HG03045 (cell line): Measurements from ENCODE around the gene CADPS2.

Experiments
- ATAC-seq: cut with Tn5 transposase; IDR thresholded peaks from one replicate; pipeline ENCODE4 v1.9.1; 2021; ENCODE audit warnings: mild to moderate bottlenecking, moderate library complexity; ENCODE audit not compliant: unreplicated experiment

Gene CADPS2

GRCh38 chr7:122327969-122328368 is 558.3 kb downstream of the CADPS2 start:
- ATAC-seq: no peak

DNA sequence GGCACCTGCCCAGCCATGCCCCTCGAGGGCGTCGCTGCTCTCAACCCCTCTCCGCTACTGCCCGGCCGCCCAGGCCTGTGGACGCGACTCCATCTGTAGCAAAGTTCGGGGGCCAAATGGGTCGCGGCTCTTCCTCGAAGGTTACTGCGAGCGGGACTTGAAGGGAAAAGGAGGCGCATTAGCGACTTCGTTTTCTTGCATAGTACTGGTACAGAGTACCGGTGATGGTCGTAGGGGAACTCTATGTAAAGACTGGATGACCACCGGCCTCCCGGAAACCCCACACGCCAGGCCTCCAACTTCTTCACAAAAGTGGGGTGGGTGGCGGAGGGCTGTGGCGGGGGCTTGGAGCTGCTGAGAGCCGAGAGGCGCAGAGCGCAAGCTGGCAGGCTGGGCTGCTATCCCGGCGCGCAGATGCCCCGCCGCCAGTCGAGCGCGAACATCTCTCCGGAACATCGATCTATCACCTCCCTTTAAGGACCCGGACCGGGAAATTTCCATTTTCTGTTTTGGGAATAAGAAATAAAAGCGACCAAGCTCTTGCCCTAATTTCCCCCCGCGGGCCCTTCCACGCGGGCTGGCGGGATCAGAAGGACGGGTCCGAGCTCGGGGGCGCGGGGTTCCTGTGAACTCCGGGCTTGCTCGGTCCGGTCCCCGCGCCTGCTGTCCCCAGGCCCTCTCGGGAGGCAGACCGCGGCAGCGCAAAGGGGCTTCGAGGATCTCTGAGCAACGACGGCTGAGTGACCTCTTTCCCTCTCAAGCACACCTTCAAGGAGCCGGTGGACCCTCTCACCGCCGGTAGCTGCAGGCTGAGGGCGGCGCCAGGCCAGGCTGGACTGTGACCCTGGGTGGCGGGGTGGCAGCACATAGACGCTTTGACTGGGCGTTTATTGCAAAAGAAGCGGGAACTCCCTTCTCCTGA is 569.5 kb downstream of the CADPS2 start:
- no peak for ATAC-seq

- no peak for ATAC-seq
These were observed 570.5 kb downstream of the CADPS2 start for GRCh38 chr7:122315507-122316466.

- ATAC-seq: no peak
These were observed 572.0 kb downstream of the CADPS2 start for GRCh38 chr7:122314284-122314683.

- ATAC-seq: no peak
These were observed 573.5 kb downstream of the CADPS2 start for GRCh38 chr7:122312789-122313188.

- ATAC-seq: no peak
These were observed 574.4 kb downstream of the CADPS2 start for GRCh38 chr7:122311734-122312450.

DNA sequence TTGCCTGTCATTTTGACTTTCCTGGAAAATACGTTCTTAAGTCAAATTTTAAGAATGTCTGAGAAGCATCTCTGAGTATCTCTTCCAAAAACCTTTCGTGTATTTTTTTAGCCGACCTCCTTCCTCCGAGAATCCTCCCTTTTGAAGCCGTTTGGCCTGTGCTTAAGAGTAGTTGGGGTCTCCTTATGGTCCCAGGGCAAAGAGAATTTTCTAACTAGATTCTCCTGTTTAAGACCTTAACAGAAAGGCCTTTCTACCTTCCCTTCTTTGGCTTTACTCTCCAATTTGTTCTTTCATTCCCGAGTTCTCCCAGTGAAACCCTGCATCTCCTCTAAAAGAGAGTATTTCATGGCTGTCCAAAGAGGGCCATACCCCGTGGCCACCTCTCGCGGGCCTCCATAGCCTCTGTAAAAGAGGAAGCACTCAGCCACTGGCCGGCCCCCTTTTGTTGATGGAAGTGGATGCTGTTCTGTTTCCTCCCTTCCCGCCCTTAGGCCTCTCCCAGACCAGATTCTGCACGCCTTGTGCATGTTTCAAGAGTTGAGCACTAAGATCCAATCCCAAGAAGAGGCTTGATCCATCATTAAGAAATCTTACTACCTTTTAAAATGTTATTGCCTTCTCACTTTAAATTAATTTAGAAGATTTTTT is 575.1 kb downstream of the CADPS2 start:
- no peak for ATAC-seq

DNA sequence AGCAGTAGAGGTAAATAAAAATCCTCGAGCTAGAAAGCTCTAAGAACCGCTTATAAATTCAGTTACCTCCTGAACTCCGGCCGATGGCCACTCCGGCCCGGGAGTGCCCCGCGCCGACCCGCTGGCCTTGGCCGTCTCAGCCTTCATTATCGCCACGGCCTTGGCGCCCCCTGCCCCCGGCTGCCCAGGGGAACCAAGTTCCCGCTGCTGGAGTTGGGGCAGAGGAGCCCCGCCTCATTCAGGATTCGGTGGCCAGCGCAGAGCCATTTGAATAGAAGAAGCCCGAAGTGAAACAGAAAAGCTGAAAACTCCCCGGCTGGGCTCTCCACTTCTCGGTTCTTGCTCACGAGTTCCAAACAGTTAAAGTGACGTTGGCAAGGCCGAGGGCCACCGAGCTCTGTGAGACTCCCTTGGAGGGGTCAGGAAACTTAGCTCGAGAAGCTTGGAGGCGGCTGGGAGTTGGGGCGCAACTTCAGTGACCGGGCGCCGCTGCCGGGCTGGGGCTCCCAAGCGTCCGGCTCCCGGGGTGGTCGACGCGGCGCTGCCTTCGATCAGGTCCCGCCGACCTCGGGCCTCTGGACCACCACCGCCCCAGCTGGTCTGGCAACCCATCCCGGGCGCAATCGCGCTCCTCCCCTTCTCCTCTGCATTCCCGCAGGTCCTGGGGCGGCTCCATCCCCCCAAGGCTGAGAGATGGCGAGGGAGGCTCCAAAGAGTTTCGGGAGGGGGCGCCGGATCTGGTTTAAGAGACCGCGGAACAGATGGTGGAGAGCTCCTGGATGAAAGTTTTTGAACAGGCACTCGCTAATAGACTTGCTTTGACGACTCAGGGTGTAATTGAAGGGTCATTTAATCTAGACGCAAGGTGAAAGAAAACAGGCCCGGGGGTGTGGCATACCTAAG is 575.9 kb downstream of the CADPS2 start:
- ATAC-seq: peak; percentile 42

- no peak for ATAC-seq
These were observed 576.8 kb downstream of the CADPS2 start for GRCh38 chr7:122309421-122309820.

- no peak for ATAC-seq
These were observed 579.0 kb downstream of the CADPS2 start for GRCh38 chr7:122307228-122307621.

GRCh38 chr7:122306320-122307227 is 579.7 kb downstream of the CADPS2 start:
- no peak for ATAC-seq

GRCh38 chr7:122305475-122306319 is 580.6 kb downstream of the CADPS2 start:
- ATAC-seq: no peak

- ATAC-seq: no peak
These were observed 581.3 kb downstream of the CADPS2 start for GRCh38 chr7:122304996-122305421.

DNA sequence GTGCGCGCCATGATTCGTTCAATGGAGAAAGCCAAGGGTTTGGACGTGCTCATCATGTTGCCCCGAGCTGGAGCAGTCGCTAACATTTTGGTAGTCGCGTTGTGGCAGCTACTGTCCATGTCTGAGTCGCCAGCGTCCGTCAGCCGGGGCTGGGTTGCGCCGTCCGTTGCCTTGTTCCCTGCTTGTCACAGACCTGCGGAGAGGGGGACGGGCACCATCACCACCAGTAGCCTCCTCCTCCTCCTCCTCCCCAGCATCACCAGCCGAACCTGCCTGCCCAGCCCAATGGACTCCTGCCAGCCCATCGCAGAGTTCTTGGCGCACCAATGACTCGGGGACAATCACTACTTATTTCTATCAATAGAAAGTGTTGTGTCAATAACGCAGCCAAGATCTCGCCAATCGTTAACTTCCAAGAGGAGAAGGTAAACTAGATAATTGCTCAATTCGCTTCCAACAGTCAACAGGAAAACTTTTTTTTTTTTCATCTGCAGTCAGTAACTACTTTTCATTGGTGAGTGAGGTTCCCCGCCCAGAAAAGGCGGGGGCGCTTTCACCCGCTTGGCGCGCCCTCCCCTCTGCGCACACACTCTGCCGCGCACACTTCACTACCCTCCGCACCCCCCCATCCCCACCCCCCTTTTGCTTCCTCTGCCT is 581.8 kb downstream of the CADPS2 start, which contains the start of gene FEZF1:
TSS of gene FEZF1 (minus strand) at position 432 of the 657 bp plus-strand sequence. CDS start at position 119, 313 bp downstream.
- ATAC-seq: no peak

GRCh38 chr7:122303531-122304318 is 582.5 kb downstream of the CADPS2 start:
- ATAC-seq: no peak
